ENCODE data around the gene ZFYVE28. TPM values are rescaled to one million over a fixed set of nuclear protein-coding genes. Genes with fewer than 3 reads are reported as not detected.

ZFYVE28 gene
- total RNA-seq, 3 donors from 2014 or later, result 32.4 to 56.4 (median 42.9) TPM

DNA sequence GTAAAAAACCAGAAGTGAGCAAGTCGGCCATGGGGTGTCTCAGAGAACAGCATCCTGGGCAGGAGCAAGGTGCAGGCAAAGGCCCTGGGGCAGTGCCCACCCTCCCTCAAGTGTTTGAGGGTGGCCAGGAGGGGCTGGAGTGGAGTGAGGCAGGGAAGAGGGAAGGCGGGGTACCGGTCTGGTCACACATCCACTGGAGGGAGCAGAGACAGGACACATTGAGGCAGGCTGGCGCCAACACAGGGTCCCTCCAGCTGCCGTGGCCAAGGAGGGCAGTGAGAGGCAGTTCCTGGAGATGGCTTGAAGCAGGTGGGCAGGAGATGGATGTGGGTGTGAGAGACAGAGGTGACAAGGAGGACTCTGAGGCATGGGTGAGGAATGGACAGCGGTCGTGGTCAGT is 30.1 kb upstream of the ZFYVE28 start:
- Histone ChIP-seq H3K4me1 (ENCODE audit: low read depth) (no peaks in the 10 kb centered on the region), H3K4me3 (no peak overlapping the region), H3K36me3 (ENCODE audit: low read depth) (no peaks in the 10 kb centered on the region), H3K9me3 (no peaks in the 10 kb centered on the region)
- DNase-seq (peak in 1 of 3 donors; percentile 19), ATAC-seq (no peak)
- TF ChIP-seq, protein P1, sequence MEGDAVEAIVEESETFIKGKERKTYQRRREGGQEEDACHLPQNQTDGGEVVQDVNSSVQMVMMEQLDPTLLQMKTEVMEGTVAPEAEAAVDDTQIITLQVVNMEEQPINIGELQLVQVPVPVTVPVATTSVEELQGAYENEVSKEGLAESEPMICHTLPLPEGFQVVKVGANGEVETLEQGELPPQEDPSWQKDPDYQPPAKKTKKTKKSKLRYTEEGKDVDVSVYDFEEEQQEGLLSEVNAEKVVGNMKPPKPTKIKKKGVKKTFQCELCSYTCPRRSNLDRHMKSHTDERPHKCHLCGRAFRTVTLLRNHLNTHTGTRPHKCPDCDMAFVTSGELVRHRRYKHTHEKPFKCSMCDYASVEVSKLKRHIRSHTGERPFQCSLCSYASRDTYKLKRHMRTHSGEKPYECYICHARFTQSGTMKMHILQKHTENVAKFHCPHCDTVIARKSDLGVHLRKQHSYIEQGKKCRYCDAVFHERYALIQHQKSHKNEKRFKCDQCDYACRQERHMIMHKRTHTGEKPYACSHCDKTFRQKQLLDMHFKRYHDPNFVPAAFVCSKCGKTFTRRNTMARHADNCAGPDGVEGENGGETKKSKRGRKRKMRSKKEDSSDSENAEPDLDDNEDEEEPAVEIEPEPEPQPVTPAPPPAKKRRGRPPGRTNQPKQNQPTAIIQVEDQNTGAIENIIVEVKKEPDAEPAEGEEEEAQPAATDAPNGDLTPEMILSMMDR (IDR thresholded peaks at IDR 0.05), result no peak
- intact Hi-C loops (cut with DNase I, micrococcal nuclease), result no loop called here

DNA sequence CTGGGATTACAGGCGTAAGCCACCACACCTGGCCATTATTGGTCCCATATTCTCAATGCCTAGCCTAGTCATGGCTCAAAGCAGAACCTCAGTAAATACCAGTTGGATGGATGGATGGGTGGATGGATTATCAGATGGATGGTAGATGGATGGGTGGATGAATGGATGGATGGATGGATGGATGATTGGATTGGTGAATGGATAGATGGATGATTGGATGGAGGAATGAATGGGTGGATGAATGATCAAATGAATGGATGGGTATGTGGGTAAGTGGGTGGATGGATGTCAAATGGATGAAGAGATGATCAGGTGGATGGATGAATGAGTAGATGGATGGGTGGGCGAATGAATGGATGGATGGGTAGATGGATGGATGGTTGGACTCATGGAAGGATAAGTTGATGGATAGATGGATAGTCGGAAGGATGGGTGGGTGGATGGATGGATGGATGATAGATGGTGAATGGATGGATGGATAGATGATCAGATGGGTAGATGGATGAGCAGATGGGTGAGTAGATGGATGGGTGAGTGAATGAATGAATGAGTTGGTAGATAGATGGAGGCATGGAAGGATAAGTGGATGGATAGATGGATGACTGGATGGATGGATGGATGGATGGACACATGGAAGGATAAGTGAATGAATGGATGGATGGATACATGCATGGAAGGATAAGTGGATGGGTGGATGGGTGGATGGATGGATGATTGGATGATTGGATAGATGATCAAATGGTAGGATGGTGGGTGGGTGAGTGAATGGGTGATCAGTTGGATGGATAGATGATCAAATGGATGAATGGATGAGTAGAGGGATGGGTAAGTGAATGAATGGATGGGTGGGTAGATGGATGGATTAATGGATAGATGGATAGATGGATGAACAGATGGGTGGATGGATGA is 28.5 kb upstream of the ZFYVE28 start:
- TF ChIP-seq, protein P1 (IDR thresholded peaks at IDR 0.05), result no peak
- Histone ChIP-seq H3K9me3 (no peaks in the 10 kb centered on the region), H3K4me3 (no peak overlapping the region), H3K4me1 (ENCODE audit: low read depth) (no peaks in the 10 kb centered on the region), H3K36me3 (ENCODE audit: low read depth) (no peaks in the 10 kb centered on the region)
- DNase-seq (no peak), ATAC-seq (no peak)
- intact Hi-C loops (cut with DNase I, micrococcal nuclease), result no loop called here

- Histone ChIP-seq H3K36me3 (ENCODE audit: low read depth) (no peaks in the 10 kb centered on the region), H3K9me3 (no peaks in the 10 kb centered on the region), H3K4me1 (ENCODE audit: low read depth) (no peaks in the 10 kb centered on the region), H3K4me3 (no peak overlapping the region)
- DNase-seq (no peak), ATAC-seq (no peak)
- intact Hi-C loops (cut with DNase I, micrococcal nuclease), result no loop called here
- TF ChIP-seq, protein P1 (IDR thresholded peaks at IDR 0.05), result no peak
Measured at GRCh38 chr4:2445571-2445970, 27.1 kb upstream of the ZFYVE28 start.

GRCh38 chr4:2445130-2445529 is 26.7 kb upstream of the ZFYVE28 start:
- Histone ChIP-seq H3K36me3 (ENCODE audit: low read depth) (no peaks in the 10 kb centered on the region), H3K4me3 (no peak overlapping the region), H3K9me3 (no peaks in the 10 kb centered on the region), H3K4me1 (ENCODE audit: low read depth) (no peaks in the 10 kb centered on the region)
- intact Hi-C loops (cut with DNase I, micrococcal nuclease), result no loop called here
- ATAC-seq (no peak), DNase-seq (peak in 1 of 3 donors; percentile 31)
- TF ChIP-seq, protein P1 (IDR thresholded peaks at IDR 0.05), result no peak

- TF ChIP-seq, protein P1 (IDR thresholded peaks at IDR 0.05), result no peak
- DNase-seq (peak in 1 of 3 donors; percentile 33), ATAC-seq (no peak)
- H3K9me3 ChIP-seq, result no peaks in the 10 kb centered on the region
- no peaks in the 10 kb centered on the region for H3K4me1 ChIP-seq (ENCODE audit: low read depth)
- intact Hi-C loops (cut with DNase I, micrococcal nuclease), result loop anchor here in 1 of 2 donors (5.0 kb wide), 1 partner anchor 222 kb away; no protein-coding TSS in a partner anchor
- no peak overlapping the region for H3K4me3 ChIP-seq
- H3K36me3 ChIP-seq (ENCODE audit: low read depth), result no peaks in the 10 kb centered on the region
Measured at GRCh38 chr4:2443956-2444740, 25.7 kb upstream of the ZFYVE28 start.

Measured in mucosa of descending colon (tissue), 3 donors.